Activated CD8-positive, alpha-beta memory T cell treated with anti-CD3 and anti-CD28 coated beads for 24 hours (primary cell): ENCODE results near the gene OR2T34.
"Not testable (repeated sequence)": the region's sequence is repeated elsewhere in the genome, so short reads cannot be mapped to it uniquely, and the experiment has no call there.

ENCODE experiments used
- DNase-seq: peaks from one replicate; pipeline ENCODE4 v3.0.0-alpha.2; 2020

Gene OR2T34

GRCh38 chr1:248547383-248547782 lies 27.2 kb downstream of the OR2T34 start:
- DNase-seq: not testable (repeated sequence)

GRCh38 chr1:248537449-248537848 lies 37.1 kb downstream of the OR2T34 start:
- DNase-seq: not testable (repeated sequence)
